Left colon (tissue), 2 donors: ENCODE results near the gene CADM1. TPM values are rescaled to one million over a fixed set of nuclear protein-coding genes. Genes with fewer than 3 reads are reported as not detected.

Experiments used
- ATAC-seq: fragments of 200-7000 bp; cut with Tn5 transposase; one replicate; pipeline ENCODE4 v1.9.1; 2020; ENCODE audit warnings: mild to moderate bottlenecking, moderate library complexity
- DNase-seq, 2 donors: peaks; one replicate each; pipeline ENCODE4 v3.0.0-alpha.2; 2020
- intact Hi-C, 2 donors: fragments of 100-400 bp; cut with DNase I in 1 of 2; cut with micrococcal nuclease in 1 of 2; formaldehyde crosslinking; loops; one replicate each; pipeline versions ENCODE4 v1.11.2 to v1.14.0; 2022; cut with DNase I, micrococcal nuclease
- total RNA-seq, 2 donors: library from RNA; stranded (reverse); fragmentation: NEBNext Ultra II Directional; extraction: Animal tissue kit (Norgen Biotek cat#: 25700); gene quantifications; one replicate each; pipeline ENCODE4 v1.2.1, GENCODE V29; 2021
- donor health status: DM: no; HTN: no; CAD: no.
- donor health status: DM: yes; HTN: yes; CAD: no.

CADM1 gene
- total RNA-seq, 2 donors from 2014 or later: 3.8 to 5.8 TPM

- no peak for DNase-seq
- peak; percentile 86 for ATAC-seq
- intact Hi-C loops: no loop called here
These were observed 224.1 kb downstream of the CADM1 start for GRCh38 chr11:115279813-115280761.

- no peak for ATAC-seq
- intact Hi-C loops: no loop called here
These were observed 227.4 kb downstream of the CADM1 start for GRCh38 chr11:115276799-115277198.

GRCh38 chr11:115276191-115276590 is 228.0 kb downstream of the CADM1 start:
- no peak for DNase-seq
- intact Hi-C loops: no loop called here
- no peak for ATAC-seq

More at GRCh38 chr11:115276799-115277198, 227.4 kb downstream of the CADM1 start:
- no peak for DNase-seq

- no peak for DNase-seq
- no peak for ATAC-seq
- intact Hi-C loops: no loop called here
These were observed 229.2 kb downstream of the CADM1 start for GRCh38 chr11:115275045-115275444.

- DNase-seq (no peak), ATAC-seq (no peak)
- intact Hi-C loops: no loop called here
These were observed 231.3 kb downstream of the CADM1 start for GRCh38 chr11:115272925-115273324.

- DNase-seq (no peak), ATAC-seq (no peak)
- intact Hi-C loops: no loop called here
These were observed 232.6 kb downstream of the CADM1 start for GRCh38 chr11:115271643-115272042.

GRCh38 chr11:115269191-115269950 is 234.8 kb downstream of the CADM1 start:
- DNase-seq (no peak), ATAC-seq (no peak)
- intact Hi-C loops: no loop called here

GRCh38 chr11:115267871-115268270 is 236.3 kb downstream of the CADM1 start:
- no peak for DNase-seq
- intact Hi-C loops: no loop called here
- ATAC-seq: no peak

- ATAC-seq (no peak), DNase-seq (no peak)
- intact Hi-C loops: no loop called here
These were observed 236.9 kb downstream of the CADM1 start for GRCh38 chr11:115267238-115267781.

GRCh38 chr11:115266066-115266639 is 238.1 kb downstream of the CADM1 start:
- no peak for DNase-seq
- intact Hi-C loops: no loop called here
- ATAC-seq: no peak

- DNase-seq: no peak
- no peak for ATAC-seq
- intact Hi-C loops: no loop called here
These were observed 240.2 kb downstream of the CADM1 start for GRCh38 chr11:115263799-115264656.

GRCh38 chr11:115258216-115258615 is 246.0 kb downstream of the CADM1 start:
- DNase-seq (no peak), ATAC-seq (no peak)
- intact Hi-C loops: no loop called here

GRCh38 chr11:115257678-115258077 is 246.5 kb downstream of the CADM1 start:
- DNase-seq (no peak), ATAC-seq (no peak)
- intact Hi-C loops: no loop called here

GRCh38 chr11:115257270-115257669 is 246.9 kb downstream of the CADM1 start:
- intact Hi-C loops: no loop called here
- ATAC-seq (no peak), DNase-seq (no peak)

GRCh38 chr11:115256397-115257197 is 247.6 kb downstream of the CADM1 start:
- peak; percentile 66 for ATAC-seq
- intact Hi-C loops: no loop called here
- peak; percentile 10 to 25 for DNase-seq

GRCh38 chr11:115255006-115255762 is 249.0 kb downstream of the CADM1 start:
- intact Hi-C loops: no loop called here
- DNase-seq (no peak), ATAC-seq (no peak)

- no peak for ATAC-seq
- no peak for DNase-seq
- intact Hi-C loops: no loop called here
These were observed 253.1 kb downstream of the CADM1 start for GRCh38 chr11:115251126-115251525.
